GM23248 (cell line): ENCODE measurements around the gene RASSF1. TPM values are rescaled to one million over a fixed set of nuclear protein-coding genes. Genes with fewer than 3 reads are reported as not detected.

Source experiments
- DNase-seq: peaks from one replicate; pipeline ENCODE4 v3.0.0-alpha.2; 2015
- H2AFZ ChIP-seq: fragments of 200-600 bp; sonication (generic); 2 replicates; pipeline ENCODE4 v1.6.1; 2016; ENCODE audit warnings: antibody characterized with exemption
- H3F3A ChIP-seq: fragments of 200-600 bp; sonication (generic); 2 replicates; pipeline ENCODE4 v1.6.1; 2016; ENCODE audit warnings: mild to moderate bottlenecking, antibody characterized with exemption, mixed run types; ENCODE audit not compliant: insufficient read depth
- H3K27ac ChIP-seq: fragments of 200-600 bp; sonication (generic); 2 replicates; pipeline ENCODE4 v1.5.1; 2016; ENCODE audit warnings: mild to moderate bottlenecking
- H3K27me3 ChIP-seq: fragments of 200-600 bp; sonication (generic); replicated peaks from 2 replicates; pipeline ENCODE4 v1.6.1; 2016; ENCODE audit warnings: mild to moderate bottlenecking; ENCODE audit not compliant: insufficient read depth
- H3K36me3 ChIP-seq: fragments of 200-600 bp; sonication (generic); 2 replicates; pipeline ENCODE4 v1.6.1; 2016; ENCODE audit warnings: low read depth, mild to moderate bottlenecking
- H3K4me1 ChIP-seq: fragments of 200-600 bp; sonication (generic); 2 replicates; pipeline ENCODE4 v1.6.1; 2016; ENCODE audit warnings: mild to moderate bottlenecking; ENCODE audit not compliant: insufficient read depth
- H3K4me2 ChIP-seq: fragments of 200-600 bp; sonication (generic); one replicate; pipeline ENCODE4 v1.6.1; 2016; ENCODE audit warnings: mild to moderate bottlenecking; ENCODE audit not compliant: unreplicated experiment
- H3K4me3 ChIP-seq: fragments of 200-600 bp; sonication (generic); 2 replicates; pipeline ENCODE4 v1.5.1; 2016; ENCODE audit warnings: mild to moderate bottlenecking
- H3K79me2 ChIP-seq: fragments of 200-600 bp; sonication (generic); 2 replicates; pipeline ENCODE4 v1.6.1; 2016; ENCODE audit warnings: mild to moderate bottlenecking; ENCODE audit not compliant: insufficient read depth
- H3K9ac ChIP-seq: fragments of 200-600 bp; sonication (generic); 2 replicates; pipeline ENCODE4 v1.6.1; 2016; ENCODE audit warnings: mild to moderate bottlenecking
- H3K9me2 ChIP-seq: fragments of 200-600 bp; sonication (generic); 2 replicates; pipeline ENCODE4 v1.6.1; 2016; ENCODE audit warnings: mixed run types, mild to moderate bottlenecking, moderate library complexity; ENCODE audit not compliant: insufficient read depth
- H3K9me3 ChIP-seq: fragments of 200-600 bp; sonication (generic); one replicate; pipeline ENCODE4 v1.6.1; 2017; ENCODE audit warnings: low read depth
- H4K20me1 ChIP-seq: fragments of 200-600 bp; sonication (generic); 2 replicates; pipeline ENCODE4 v1.6.0; 2016; ENCODE audit not compliant: insufficient read depth
- EZH2 ChIP-seq: fragments of 200-600 bp; sonication (generic); IDR thresholded peaks from 2 replicates; pipeline ENCODE4 v1.6.1; 2018; ENCODE audit warnings: antibody characterized with exemption, mild to moderate bottlenecking; ENCODE audit not compliant: insufficient read depth, poor library complexity, severe bottlenecking
- EZH2phosphoT487 ChIP-seq: fragments of 200-600 bp; sonication (generic); IDR thresholded peaks from 2 replicates; pipeline ENCODE4 v1.6.1; 2018; ENCODE audit warnings: antibody characterized with exemption, moderate library complexity, mild to moderate bottlenecking, low read depth; ENCODE audit not compliant: insufficient read depth
- WGBS, 2 experiments: methylation state at CpG; one replicate each; pipeline ENCODE4 v1.1.6; 2015 to 2017; ENCODE audit warnings: low lambda C conversion rate in 2 of 2, low coverage in 1 of 2; ENCODE audit errors: missing lambda C conversion rate in 2 of 2; 5-methylcytosine and 5-hydroxymethylcytosine counted together
- in situ Hi-C: fragments of 300-500 bp; cut with MboI; formaldehyde crosslinking; loops from 2 replicates; pipeline ENCODE4 v1.15.0; 2020
- polyA plus RNA-seq: library from polyadenylated mRNA; unstranded; fragments of >200 nt; fragmentation: Nextera tagmentation; extraction: Ambion mirVana; gene quantifications from 2 replicates; pipeline ENCODE4 v1.2.1, GENCODE V29; 2016
- total RNA-seq: library from RNA; depleted of rRNA; stranded (reverse); fragments of >200 nt; shearing (Covaris generic); gene quantifications from 2 replicates; pipeline ENCODE4 v1.2.3, GENCODE V29; 2014

The RASSF1 gene
- total and polyA plus RNA-seq, 2 experiments from 2014 or later: 56.4 to 57.5 TPM

- H3K27ac ChIP-seq: no peak overlapping the region
- no peak for DNase-seq
- no peaks in the 10 kb centered on the region for H3K4me1 ChIP-seq
- H3F3A ChIP-seq: no peaks in the 10 kb centered on the region
- no peak overlapping the region for H3K9ac ChIP-seq
- no peak overlapping the region for H2AFZ ChIP-seq
- WGBS, 2 experiments: 65 to 68% methylated on average over 16 to 22 of the region's 22 CpGs
- H3K9me3 ChIP-seq: no peaks in the 10 kb centered on the region
- H3K79me2 ChIP-seq: no peaks in the 10 kb centered on the region
- H3K9me2 ChIP-seq: no peaks in the 10 kb centered on the region
- in situ Hi-C loops: no loop called here
- no peaks in the 10 kb centered on the region for H4K20me1 ChIP-seq
- H3K27me3 ChIP-seq: 0 out of 2 replicates have a peak, but pooled peaks cover 6% of the 10 kb centered on the region
- no peaks in the 10 kb centered on the region for H3K36me3 ChIP-seq
- no peak overlapping the region for H3K4me3 ChIP-seq
- H3K4me2 ChIP-seq: no peak overlapping the region
- TF ChIP-seq EZH2 (no peak), EZH2phosphoT487 (no peak)
These were observed 34.0 kb upstream of the RASSF1 start for GRCh38 chr3:50374363-50375257.

GRCh38 chr3:50373146-50374051 lies 32.8 kb upstream of the RASSF1 start:
- in situ Hi-C loops: no loop called here
- no peaks in the 10 kb centered on the region for H4K20me1 ChIP-seq
- H3K9me3 ChIP-seq: no peaks in the 10 kb centered on the region
- no peak for TF ChIP-seq EZH2phosphoT487
- TF ChIP-seq EZH2: no peak
- 0 out of 2 replicates have a peak, but pooled peaks cover 6% of the 10 kb centered on the region for H3K27me3 ChIP-seq
- H3K9ac ChIP-seq: no peak overlapping the region
- H3K79me2 ChIP-seq: no peaks in the 10 kb centered on the region
- no peak overlapping the region for H3K4me3 ChIP-seq
- no peaks in the 10 kb centered on the region for H3F3A ChIP-seq
- no peak overlapping the region for H2AFZ ChIP-seq
- no peaks in the 10 kb centered on the region for H3K36me3 ChIP-seq
- no peaks in the 10 kb centered on the region for H3K9me2 ChIP-seq
- no peak overlapping the region for H3K27ac ChIP-seq
- 43 to 61% methylated on average over 8 to 12 of the region's 12 CpGs for WGBS, 2 experiments
- DNase-seq: no peak
- H3K4me2 ChIP-seq: no peak overlapping the region
- H3K4me1 ChIP-seq: no peaks in the 10 kb centered on the region

GRCh38 chr3:50372349-50372748 lies 31.7 kb upstream of the RASSF1 start:
- Histone ChIP-seq H3K27ac (no peak overlapping the region), H3K4me2 (no peak overlapping the region), H3K9me2 (no peaks in the 10 kb centered on the region), H3K9ac (no peak overlapping the region), H3K9me3 (no peaks in the 10 kb centered on the region), H3K27me3 (0 out of 2 replicates have a peak, but pooled peaks cover 6% of the 10 kb centered on the region), H3K36me3 (no peaks in the 10 kb centered on the region), H3K4me1 (no peaks in the 10 kb centered on the region), H3K4me3 (no peak overlapping the region), H3F3A (no peaks in the 10 kb centered on the region), H2AFZ (no peak overlapping the region), H3K79me2 (no peaks in the 10 kb centered on the region), H4K20me1 (no peaks in the 10 kb centered on the region)
- 63% methylated on average over 8 of the region's 8 CpGs for WGBS, 2 experiments
- no peak for DNase-seq
- TF ChIP-seq EZH2: no peak
- no peak for TF ChIP-seq EZH2phosphoT487
- in situ Hi-C loops: no loop called here

GRCh38 chr3:50371133-50371685 lies 30.6 kb upstream of the RASSF1 start:
- H3K4me2 ChIP-seq: no peak overlapping the region
- DNase-seq: peak; percentile 58
- no peaks in the 10 kb centered on the region for H3K79me2 ChIP-seq
- H2AFZ ChIP-seq: no peak overlapping the region
- H3K9me3 ChIP-seq: no peaks in the 10 kb centered on the region
- in situ Hi-C loops: no loop called here
- no peak overlapping the region for H3K27ac ChIP-seq
- H3K9me2 ChIP-seq: no peaks in the 10 kb centered on the region
- TF ChIP-seq EZH2 (no peak), EZH2phosphoT487 (no peak)
- no peak overlapping the region for H3K4me3 ChIP-seq
- H3F3A ChIP-seq: no peaks in the 10 kb centered on the region
- WGBS, 2 experiments: 73 to 90% methylated on average over 2 to 3 of the region's 3 CpGs
- H3K27me3 ChIP-seq: 0 out of 2 replicates have a peak, but pooled peaks cover 6% of the 10 kb centered on the region
- H3K4me1 ChIP-seq: no peaks in the 10 kb centered on the region
- H3K9ac ChIP-seq: no peak overlapping the region
- no peaks in the 10 kb centered on the region for H3K36me3 ChIP-seq
- no peaks in the 10 kb centered on the region for H4K20me1 ChIP-seq
